ENCODE data around the gene EME1.
"Not testable (repeated sequence)": the region's sequence is repeated elsewhere in the genome, so short reads cannot be mapped to it uniquely, and the experiment has no call there.

Gene EME1

DNA sequence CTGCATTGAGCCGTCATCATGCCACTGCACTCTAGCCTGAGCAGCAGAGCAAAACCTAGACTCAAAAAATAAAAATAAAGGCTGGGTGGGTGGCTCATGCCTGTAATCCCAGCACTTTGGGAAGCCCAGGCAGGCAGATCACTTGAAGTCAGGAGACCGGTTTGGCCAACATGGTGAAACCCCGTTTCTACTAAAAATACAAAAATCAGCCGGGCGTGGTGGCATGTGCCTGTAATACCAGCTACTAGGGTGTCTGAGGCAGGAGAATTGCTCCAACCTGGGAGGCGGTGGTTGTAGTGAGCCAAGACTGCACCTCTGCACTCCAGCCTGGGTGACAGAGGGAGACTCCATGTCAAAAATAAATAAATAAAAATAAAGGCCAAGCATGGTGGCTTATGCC is 55.1 kb downstream of the EME1 start:
- not testable (repeated sequence) for DNase-seq

DNA sequence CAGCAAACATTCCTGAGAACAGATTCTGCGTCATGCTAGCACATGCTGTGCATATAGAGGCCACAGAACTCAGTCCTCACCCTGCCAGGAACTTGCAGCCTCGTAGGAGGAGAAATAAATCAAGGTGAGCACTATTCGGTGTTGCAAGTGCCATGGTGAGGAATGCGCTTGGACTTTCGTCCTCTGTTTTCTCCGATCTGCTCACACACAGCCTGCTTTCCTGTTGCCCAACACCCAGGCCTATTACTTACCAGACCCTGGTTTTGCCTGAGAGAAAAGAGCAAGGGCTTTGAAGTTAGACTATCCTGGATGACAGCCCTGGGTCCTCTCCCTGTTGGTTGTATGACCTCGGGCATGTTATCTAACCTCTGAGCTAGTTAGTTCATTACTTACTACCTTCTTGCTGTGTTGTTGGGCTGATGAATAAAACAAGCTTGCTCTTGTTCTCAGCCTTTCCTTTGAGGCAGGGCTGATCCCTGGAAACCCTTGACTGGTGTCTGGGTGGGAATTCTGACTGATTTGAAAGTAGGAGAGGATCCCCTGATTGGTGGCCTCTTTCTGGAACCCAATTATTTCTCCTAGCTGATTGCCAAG is 55.9 kb downstream of the EME1 start:
- no peak for DNase-seq

DNA sequence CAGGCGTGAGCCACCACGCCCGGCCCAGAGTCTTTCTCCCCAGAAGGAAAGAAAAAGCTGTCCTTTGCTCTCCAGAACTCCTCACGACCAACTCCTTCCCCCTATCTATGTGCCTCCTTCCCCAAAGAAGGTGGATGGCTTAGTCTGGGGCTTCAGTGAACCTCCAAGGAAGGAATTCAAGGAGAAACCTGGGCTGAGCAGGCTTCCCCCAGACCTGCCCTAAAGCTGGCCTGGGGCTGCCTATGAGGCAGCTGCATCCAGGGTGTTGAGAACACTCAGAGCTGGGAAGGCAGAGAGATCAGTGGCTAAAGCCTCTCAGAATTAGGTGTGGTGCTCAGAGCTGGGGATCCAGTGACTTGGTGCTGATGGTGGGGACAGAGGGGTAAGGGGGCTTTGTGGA is 56.8 kb downstream of the EME1 start:
- no peak for DNase-seq

Data from activated naive CD4-positive, alpha-beta T cell treated with anti-CD3 and anti-CD28 coated beads, Interleukin-2, amount 50 U/mL, for 16 hours (primary cell).